ENCODE data around the gene SNAP29. TPM values are rescaled to one million over a fixed set of nuclear protein-coding genes. Genes with fewer than 3 reads are reported as not detected.

Gene SNAP29
- total RNA-seq, 1 experiment from 2014 or later = 17.9 TPM

DNA sequence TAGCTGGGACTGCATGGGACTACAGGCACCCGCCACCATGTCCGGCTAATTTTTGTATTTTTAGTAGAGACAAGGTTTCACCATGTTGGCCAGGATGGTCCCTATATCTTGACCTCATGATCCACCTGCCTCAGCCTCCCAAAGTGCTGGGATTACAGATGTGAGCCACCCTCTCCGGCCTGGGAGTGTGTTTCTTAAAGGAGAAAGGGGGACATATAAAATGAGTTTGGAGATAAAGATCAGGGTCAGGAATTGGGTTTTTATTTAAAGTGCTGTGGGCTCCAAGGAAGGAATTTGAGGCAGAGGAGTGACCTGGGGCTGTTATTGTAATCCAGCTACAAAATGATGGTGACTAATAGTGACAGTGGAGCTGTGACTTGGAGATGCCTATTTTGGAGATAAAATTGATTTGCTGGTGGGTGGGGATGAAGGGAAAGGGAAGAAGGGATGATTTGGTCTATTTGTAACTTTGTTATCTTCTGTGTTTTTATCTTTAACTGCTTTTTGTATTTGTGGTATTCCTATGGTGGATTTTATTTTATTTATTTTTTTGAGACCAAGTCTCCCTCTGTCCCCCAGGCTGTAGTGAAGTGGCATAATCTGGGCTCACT is 63.4 kb downstream of the SNAP29 start:
- Histone ChIP-seq H3K9me3 (ENCODE audit: control insufficient read depth, low read depth, low read length) (no peaks in the 10 kb centered on the region), H4K91ac (ENCODE audit: insufficient read length, low read depth, low read length) (no peak overlapping the region), H2BK120ac (ENCODE audit: low read depth, low read length, poor library complexity, severe bottlenecking) (no peak overlapping the region), H3K79me1 (ENCODE audit: insufficient read depth, low read depth, low read length, poor library complexity, severe bottlenecking) (peaks cover 4% of the 10 kb centered on the region), H3K27ac (ENCODE audit: insufficient read length, low read depth, low read length) (no peak overlapping the region), H3K79me2 (ENCODE audit: insufficient read depth, low read length) (peaks cover 77% of the 10 kb centered on the region), H2BK15ac (ENCODE audit: low read depth, low read length) (no peak overlapping the region), H4K8ac (replicated peaks; ENCODE audit: insufficient read length, low read depth, low read length) (no peak overlapping the region), H2AK5ac (ENCODE audit: insufficient read length, low read length) (no peak overlapping the region), H4K5ac (ENCODE audit: insufficient read length, low read depth, low read length) (no peak overlapping the region), H3K18ac (ENCODE audit: insufficient read length, low read depth, low read length) (no peak overlapping the region), H2AFZ (ENCODE audit: low read length) (no peak overlapping the region), H3K56ac (ENCODE audit: insufficient read length, low read depth, low read length) (no peak overlapping the region), H3K14ac (ENCODE audit: insufficient read depth, low read length) (no peak overlapping the region), H2BK12ac (ENCODE audit: insufficient read length, low read depth, low read length) (no peak overlapping the region), H2BK5ac (ENCODE audit: insufficient read length, low read length) (no peak overlapping the region), H3K4ac (ENCODE audit: low read depth, low read length) (no peak overlapping the region), H3K4me2 (ENCODE audit: insufficient read depth, insufficient read length, low read length) (no peak overlapping the region), H3K23me2 (ENCODE audit: insufficient read length, low read depth, low read length, poor library complexity, severe bottlenecking) (peaks cover 6% of the 10 kb centered on the region), H2BK20ac (ENCODE audit: low read depth, low read length, poor library complexity, severe bottlenecking) (no peak overlapping the region), H3K23ac (ENCODE audit: insufficient read length, low read depth, low read length) (no peak overlapping the region), H3T11ph (ENCODE audit: low read length) (no peak overlapping the region), H4K20me1 (ENCODE audit: control insufficient read depth, insufficient read depth, insufficient read length) (no peaks in the 10 kb centered on the region), H3K4me1 (ENCODE audit: insufficient read depth, low read length) (peaks cover 5% of the 10 kb centered on the region; the same call in 1 of the 2 replicates), H3K9ac (ENCODE audit: extremely low read depth, insufficient read length, low read length) (no peak overlapping the region), H3K27me3 (ENCODE audit: insufficient read depth, low read length) (no peaks in the 10 kb centered on the region)
- Mint-ChIP-seq H3K36me3 (ENCODE audit: insufficient read depth in 1 of 3, low read depth in 3 of 3) (peaks cover 17 to 42% (median 30%) of the 10 kb centered on the region in 3 experiments), H3K4me1 (peaks cover 52 to 56% of the 10 kb centered on the region in 2 experiments), H3K4me3 (peak overlapping the region in 1 of 2 experiments; percentile 51; a peak in 3 of 5 replicates), H3K27ac (peak overlapping the region in 2 of 3 experiments; percentile 5 to 59; a peak in 3 of 7 replicates), H3K9me3 (peaks cover 0 to 2% of the 10 kb centered on the region in 2 experiments; a peak in 3 of 5 replicates), H3K27me3 (ENCODE audit: low read depth) (no peaks in the 10 kb centered on the region)
- WGBS (ENCODE audit: extremely low coverage, insufficient read length, low lambda C conversion rate) = no CpG with 5 or more reads among the region's 3 CpGs
- no peak for DNase-seq
- TF ChIP-seq, protein P1, sequence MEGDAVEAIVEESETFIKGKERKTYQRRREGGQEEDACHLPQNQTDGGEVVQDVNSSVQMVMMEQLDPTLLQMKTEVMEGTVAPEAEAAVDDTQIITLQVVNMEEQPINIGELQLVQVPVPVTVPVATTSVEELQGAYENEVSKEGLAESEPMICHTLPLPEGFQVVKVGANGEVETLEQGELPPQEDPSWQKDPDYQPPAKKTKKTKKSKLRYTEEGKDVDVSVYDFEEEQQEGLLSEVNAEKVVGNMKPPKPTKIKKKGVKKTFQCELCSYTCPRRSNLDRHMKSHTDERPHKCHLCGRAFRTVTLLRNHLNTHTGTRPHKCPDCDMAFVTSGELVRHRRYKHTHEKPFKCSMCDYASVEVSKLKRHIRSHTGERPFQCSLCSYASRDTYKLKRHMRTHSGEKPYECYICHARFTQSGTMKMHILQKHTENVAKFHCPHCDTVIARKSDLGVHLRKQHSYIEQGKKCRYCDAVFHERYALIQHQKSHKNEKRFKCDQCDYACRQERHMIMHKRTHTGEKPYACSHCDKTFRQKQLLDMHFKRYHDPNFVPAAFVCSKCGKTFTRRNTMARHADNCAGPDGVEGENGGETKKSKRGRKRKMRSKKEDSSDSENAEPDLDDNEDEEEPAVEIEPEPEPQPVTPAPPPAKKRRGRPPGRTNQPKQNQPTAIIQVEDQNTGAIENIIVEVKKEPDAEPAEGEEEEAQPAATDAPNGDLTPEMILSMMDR (conservative IDR thresholded peaks at IDR 0.05) = no peak

Data from H9 (cell line).